ENCODE data around the gene SLC5A1.

SLC5A1 gene

GRCh38 chr22:32052244-32052643 is 9.2 kb downstream of the SLC5A1 start:
- no peak for DNase-seq

GRCh38 chr22:32052936-32053791 is 10.1 kb downstream of the SLC5A1 start:
- no peak for DNase-seq

- DNase-seq: no peak
Measured at GRCh38 chr22:32055069-32055468, 12.0 kb downstream of the SLC5A1 start.

- DNase-seq: no peak
Measured at GRCh38 chr22:32058656-32059260, 15.7 kb downstream of the SLC5A1 start.

- DNase-seq: no peak
Measured at GRCh38 chr22:32059426-32059825, 16.4 kb downstream of the SLC5A1 start.

- no peak for DNase-seq
Measured at GRCh38 chr22:32063701-32064100, 20.6 kb downstream of the SLC5A1 start.

GRCh38 chr22:32066820-32067219 is 23.8 kb downstream of the SLC5A1 start:
- DNase-seq: no peak

- DNase-seq: no peak
Measured at GRCh38 chr22:32067613-32068012, 24.6 kb downstream of the SLC5A1 start.

- no peak for DNase-seq
Measured at GRCh38 chr22:32069579-32070372, 26.7 kb downstream of the SLC5A1 start.

- no peak for DNase-seq
Measured at GRCh38 chr22:32073262-32073661, 30.2 kb downstream of the SLC5A1 start.

GRCh38 chr22:32073823-32074380 is 30.8 kb downstream of the SLC5A1 start:
- no peak for DNase-seq

- DNase-seq: no peak
Measured at GRCh38 chr22:32075997-32076760, 33.1 kb downstream of the SLC5A1 start.

GRCh38 chr22:32076761-32077084 is 33.7 kb downstream of the SLC5A1 start:
- DNase-seq: no peak

GRCh38 chr22:32077151-32077550 is 34.1 kb downstream of the SLC5A1 start:
- no peak for DNase-seq

- no peak for DNase-seq
Measured at GRCh38 chr22:32079130-32080089, 36.3 kb downstream of the SLC5A1 start.

GRCh38 chr22:32080904-32081303 is 37.8 kb downstream of the SLC5A1 start:
- DNase-seq: no peak

- DNase-seq: no peak
Measured at GRCh38 chr22:32082331-32082730, 39.3 kb downstream of the SLC5A1 start.

- DNase-seq: no peak
Measured at GRCh38 chr22:32083000-32083399, 39.9 kb downstream of the SLC5A1 start.

- DNase-seq: no peak
Measured at GRCh38 chr22:32083814-32084213, 40.8 kb downstream of the SLC5A1 start.

- DNase-seq: no peak
Measured at GRCh38 chr22:32088084-32088483, 45.0 kb downstream of the SLC5A1 start.

GRCh38 chr22:32097018-32097417 is 54.0 kb downstream of the SLC5A1 start:
- no peak for DNase-seq
